ENCODE measurements around the gene CHAT. TPM values are rescaled to one million over a fixed set of nuclear protein-coding genes. Genes with fewer than 3 reads are reported as not detected.

The CHAT gene
- total RNA-seq, 2 donors from 2014 or later, result 0.40 TPM; not detected in 1

GRCh38 chr10:49622426-49623425 lies 8.9 kb downstream of the CHAT start:
- no peak for TF ChIP-seq POLR2A (IDR thresholded peaks at IDR 0.05)
- TF ChIP-seq, protein P1, sequence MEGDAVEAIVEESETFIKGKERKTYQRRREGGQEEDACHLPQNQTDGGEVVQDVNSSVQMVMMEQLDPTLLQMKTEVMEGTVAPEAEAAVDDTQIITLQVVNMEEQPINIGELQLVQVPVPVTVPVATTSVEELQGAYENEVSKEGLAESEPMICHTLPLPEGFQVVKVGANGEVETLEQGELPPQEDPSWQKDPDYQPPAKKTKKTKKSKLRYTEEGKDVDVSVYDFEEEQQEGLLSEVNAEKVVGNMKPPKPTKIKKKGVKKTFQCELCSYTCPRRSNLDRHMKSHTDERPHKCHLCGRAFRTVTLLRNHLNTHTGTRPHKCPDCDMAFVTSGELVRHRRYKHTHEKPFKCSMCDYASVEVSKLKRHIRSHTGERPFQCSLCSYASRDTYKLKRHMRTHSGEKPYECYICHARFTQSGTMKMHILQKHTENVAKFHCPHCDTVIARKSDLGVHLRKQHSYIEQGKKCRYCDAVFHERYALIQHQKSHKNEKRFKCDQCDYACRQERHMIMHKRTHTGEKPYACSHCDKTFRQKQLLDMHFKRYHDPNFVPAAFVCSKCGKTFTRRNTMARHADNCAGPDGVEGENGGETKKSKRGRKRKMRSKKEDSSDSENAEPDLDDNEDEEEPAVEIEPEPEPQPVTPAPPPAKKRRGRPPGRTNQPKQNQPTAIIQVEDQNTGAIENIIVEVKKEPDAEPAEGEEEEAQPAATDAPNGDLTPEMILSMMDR (IDR thresholded peaks at IDR 0.05), result no peak
- TF ChIP-seq POLR2AphosphoS5 (IDR thresholded peaks at IDR 0.05), result no peak
- 70% methylated on average over 11 of the region's 11 CpGs for WGBS
- Histone ChIP-seq H3K4me3 (no peak overlapping the region), H3K4me1 (replicated peaks) (no peaks in the 10 kb centered on the region), H3K9me3 (no peaks in the 10 kb centered on the region), H3K36me3 (no peaks in the 10 kb centered on the region), H3K27me3 (replicated peaks; ENCODE audit: insufficient read depth) (no peaks in the 10 kb centered on the region), H3K27ac (no peak overlapping the region)
- intact Hi-C loops (cut with DNase I), result no loop called here
- no peak for DNase-seq (ENCODE audit: low spot score)

DNA sequence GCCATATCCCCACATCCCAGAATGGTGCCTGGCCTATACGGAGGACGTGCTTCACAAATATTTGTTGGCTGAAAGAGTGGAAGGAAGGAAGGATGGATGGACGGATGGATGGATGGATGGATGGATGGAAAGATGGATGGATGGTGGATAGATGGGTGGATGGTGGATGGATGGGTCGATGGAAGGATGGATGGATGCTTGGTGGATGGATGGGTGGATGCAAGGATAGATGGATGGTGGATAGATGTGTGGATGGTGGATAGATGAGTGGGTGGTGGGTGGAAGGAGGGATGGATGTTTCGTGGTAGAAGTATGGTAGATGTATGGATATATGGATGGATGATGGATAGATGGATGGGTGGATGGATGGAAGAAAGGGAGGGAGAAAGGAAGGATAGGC lies 10.8 kb downstream of the CHAT start:
- Histone ChIP-seq H3K9me3 (no peaks in the 10 kb centered on the region), H3K36me3 (no peaks in the 10 kb centered on the region), H3K27me3 (replicated peaks; ENCODE audit: insufficient read depth) (no peaks in the 10 kb centered on the region), H3K4me3 (no peak overlapping the region), H3K4me1 (replicated peaks) (no peaks in the 10 kb centered on the region), H3K27ac (no peak overlapping the region)
- DNase-seq (ENCODE audit: low spot score), result no peak
- TF ChIP-seq POLR2AphosphoS5 (IDR thresholded peaks at IDR 0.05) (no peak), POLR2A (IDR thresholded peaks at IDR 0.05) (no peak)
- TF ChIP-seq, protein P1 (IDR thresholded peaks at IDR 0.05), result no peak
- intact Hi-C loops (cut with DNase I), result no loop called here
- 67% methylated on average over 5 of the region's 5 CpGs for WGBS

DNA sequence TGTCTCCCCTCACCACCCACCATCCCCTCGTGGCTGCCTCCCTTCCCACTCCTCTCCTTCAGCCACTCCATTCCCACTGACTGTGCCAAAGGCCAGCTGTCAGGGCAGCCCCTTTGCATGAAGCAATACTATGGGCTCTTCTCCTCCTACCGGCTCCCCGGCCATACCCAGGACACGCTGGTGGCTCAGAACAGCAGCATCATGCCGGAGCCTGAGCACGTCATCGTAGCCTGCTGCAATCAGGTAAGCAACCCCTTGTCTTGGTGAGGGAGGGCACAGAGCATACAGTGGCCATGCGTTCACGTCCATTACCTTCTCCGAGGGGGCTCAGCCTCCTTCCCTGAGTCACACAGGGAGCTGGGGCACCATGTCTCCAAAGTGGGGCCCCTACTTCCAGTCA lies 11.6 kb downstream of the CHAT start:
- Histone ChIP-seq H3K4me1 (replicated peaks) (no peaks in the 10 kb centered on the region), H3K27me3 (replicated peaks; ENCODE audit: insufficient read depth) (no peaks in the 10 kb centered on the region), H3K27ac (no peak overlapping the region), H3K9me3 (no peaks in the 10 kb centered on the region), H3K36me3 (no peaks in the 10 kb centered on the region), H3K4me3 (no peak overlapping the region)
- DNase-seq (ENCODE audit: low spot score), result no peak
- 85% methylated on average over 10 of the region's 10 CpGs for WGBS
- no peak for TF ChIP-seq POLR2A (IDR thresholded peaks at IDR 0.05)
- no peak for TF ChIP-seq POLR2AphosphoS5 (IDR thresholded peaks at IDR 0.05)
- TF ChIP-seq, protein P1 (IDR thresholded peaks at IDR 0.05), result no peak
- intact Hi-C loops (cut with DNase I), result no loop called here

- H3K4me1 ChIP-seq (replicated peaks), result no peaks in the 10 kb centered on the region
- WGBS, result 90% methylated on average over 7 of the region's 7 CpGs
- H3K27me3 ChIP-seq (replicated peaks; ENCODE audit: insufficient read depth), result no peaks in the 10 kb centered on the region
- TF ChIP-seq, protein P1 (IDR thresholded peaks at IDR 0.05), result no peak
- TF ChIP-seq POLR2A (IDR thresholded peaks at IDR 0.05) (no peak), POLR2AphosphoS5 (IDR thresholded peaks at IDR 0.05) (no peak)
- H3K4me3 ChIP-seq, result no peak overlapping the region
- H3K27ac ChIP-seq, result no peak overlapping the region
- intact Hi-C loops (cut with DNase I), result no loop called here
- no peaks in the 10 kb centered on the region for H3K9me3 ChIP-seq
- H3K36me3 ChIP-seq, result no peaks in the 10 kb centered on the region
- DNase-seq (ENCODE audit: low spot score), result no peak
Measured at GRCh38 chr10:49627038-49627437, 13.2 kb downstream of the CHAT start.
